GM21576 (cell line): Measurements from ENCODE around the gene DPP9.
A peak's percentile ranks its signal among the peaks of the same experiment; 100 is the strongest.
"Not testable (repeated sequence)": the region's sequence is repeated elsewhere in the genome, so short reads cannot be mapped to it uniquely, and the experiment has no call there.

ENCODE experiments used
- ATAC-seq: cut with Tn5 transposase; IDR thresholded peaks from one replicate; pipeline ENCODE4 v1.9.1; 2021; ENCODE audit warnings: mild to moderate bottlenecking, moderate library complexity; ENCODE audit not compliant: unreplicated experiment

DPP9 gene

DNA sequence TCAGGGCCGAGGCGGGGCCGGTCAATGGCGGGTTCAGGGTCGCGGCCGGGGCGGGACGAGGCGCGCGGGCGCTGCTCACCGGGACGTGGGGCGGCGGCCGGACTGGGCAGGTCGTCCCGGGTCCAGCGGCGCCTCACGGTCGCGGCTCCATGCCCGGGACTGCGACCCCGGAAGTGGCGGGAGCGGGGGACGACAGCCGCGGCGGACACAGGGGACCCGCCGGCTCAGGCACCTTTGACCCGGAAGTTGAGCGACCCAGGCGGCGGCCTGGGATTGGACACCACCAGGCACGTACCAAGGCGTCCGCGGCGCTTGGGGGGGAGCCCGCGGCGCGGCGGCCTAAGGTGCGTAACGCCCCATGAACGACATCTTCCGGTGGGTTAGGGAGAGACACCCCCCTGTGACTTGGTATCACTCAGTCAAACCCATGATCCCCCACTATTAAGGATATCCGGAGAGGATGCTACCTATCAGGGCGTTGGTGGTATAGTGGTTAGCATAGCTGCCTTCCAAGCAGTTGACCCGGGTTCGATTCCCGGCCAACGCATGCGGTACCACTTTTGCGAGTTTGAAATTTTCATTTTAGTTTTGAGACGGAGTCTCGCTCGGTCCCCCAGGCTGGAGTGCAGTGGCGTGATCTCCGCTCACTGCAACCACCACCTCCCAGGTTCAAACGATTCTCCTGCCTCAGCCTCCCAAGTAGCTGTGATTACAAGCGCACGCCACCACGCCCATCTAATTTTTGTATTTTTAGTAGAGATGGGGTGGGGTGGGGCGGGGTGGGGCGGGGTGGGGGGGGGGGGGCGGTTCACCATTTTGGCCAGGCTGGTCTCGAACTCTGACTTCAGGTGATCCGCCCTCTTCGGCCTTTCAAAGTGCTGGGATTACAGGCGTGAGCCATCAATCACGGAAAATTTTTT, at the start of gene DPP9:
Gene DPP9, minus strand, starts transcription at position 248 of the 920 bp plus-strand sequence. CDS start 3,936 bp downstream, outside the sequence.
- ATAC-seq = peak; percentile 88

DNA sequence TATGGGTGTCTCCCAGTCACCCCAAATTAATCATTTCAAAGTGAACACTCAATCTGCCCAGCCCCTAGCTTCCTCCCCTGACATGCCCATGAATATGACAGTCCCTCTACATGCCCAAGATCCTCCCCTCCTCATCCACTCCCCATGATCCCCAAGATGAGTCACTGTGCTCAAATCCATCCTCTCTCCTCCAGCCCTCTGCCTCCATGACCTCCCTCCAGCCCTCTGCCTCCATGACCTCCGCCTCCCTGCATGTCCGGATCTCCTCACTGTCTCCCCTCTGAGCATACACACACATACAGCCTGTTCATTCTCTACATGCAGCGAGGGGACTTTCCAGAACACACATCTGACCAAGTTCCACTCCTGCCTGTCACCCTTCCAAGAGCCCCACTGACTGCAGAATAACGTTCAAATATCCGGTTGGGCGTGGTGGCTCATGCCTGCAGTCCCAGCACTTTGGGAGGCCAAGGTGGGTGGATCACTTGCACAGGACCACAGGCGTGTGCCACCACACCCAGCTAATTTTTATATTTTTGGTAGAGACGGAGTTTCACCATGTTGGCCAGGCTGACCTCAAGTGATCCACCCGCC, 49.5 kb upstream of the DPP9 start:
- no peak for ATAC-seq

DNA sequence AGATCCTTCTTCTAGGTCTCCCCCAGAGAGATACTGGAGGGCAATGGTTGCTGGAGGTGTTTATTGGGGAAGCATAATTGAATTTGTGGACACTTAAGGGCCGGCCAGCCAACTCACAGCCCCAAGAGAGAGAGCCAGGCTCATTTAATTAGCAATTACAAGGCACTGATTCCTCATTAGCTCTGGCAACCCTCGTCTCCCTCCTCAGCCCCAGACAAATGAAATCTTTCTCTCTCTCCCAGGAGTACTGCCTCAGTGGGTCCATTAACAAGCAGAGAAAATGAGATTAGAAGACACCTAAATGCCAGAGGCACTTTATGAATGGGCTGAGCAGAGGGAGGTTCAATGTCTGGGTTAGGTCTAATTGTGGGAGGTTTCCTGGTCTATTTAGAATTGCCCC, 48.9 kb upstream of the DPP9 start:
- no peak for ATAC-seq

DNA sequence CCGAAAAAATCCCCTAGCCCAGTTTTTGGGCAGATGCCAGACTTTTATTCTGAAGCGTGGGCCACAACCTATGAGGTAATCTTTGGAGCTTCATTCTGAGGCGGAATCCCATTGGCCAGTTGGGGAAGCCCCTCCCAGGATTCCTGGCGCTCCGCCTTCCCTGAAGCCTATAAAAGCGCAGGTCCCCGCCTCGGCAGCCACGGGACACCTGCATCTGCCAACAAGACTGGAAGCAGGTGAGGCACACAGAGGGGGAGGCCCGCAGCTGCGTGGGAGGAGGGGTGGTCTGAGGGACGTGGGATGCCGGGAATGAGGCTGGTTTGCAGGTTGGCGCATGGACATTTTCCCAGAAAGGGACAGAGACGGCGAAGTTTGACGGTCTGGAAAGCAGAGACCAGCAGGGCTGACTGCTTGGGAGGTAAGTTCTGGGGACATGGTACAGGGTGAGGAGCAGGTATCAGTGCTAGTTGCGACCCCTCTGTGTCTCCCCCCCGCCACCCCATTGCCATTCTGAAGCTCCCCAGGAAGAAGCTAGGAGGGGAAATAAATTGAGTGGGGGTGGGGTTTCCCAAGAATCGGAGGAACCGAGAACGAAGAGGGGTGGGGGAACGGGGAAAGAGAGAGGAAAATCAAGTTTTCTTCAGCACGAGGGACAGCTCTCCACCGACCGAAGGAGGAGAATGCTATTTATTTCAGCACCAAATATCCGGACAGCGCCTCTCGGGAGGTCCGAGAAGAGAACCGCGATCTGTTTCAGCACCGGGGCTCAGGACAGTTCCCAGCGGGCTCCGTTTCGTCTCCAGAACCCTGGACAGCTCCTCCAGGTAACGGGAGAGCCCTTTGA, 45.5 kb upstream of the DPP9 start:
- ATAC-seq = no peak

DNA sequence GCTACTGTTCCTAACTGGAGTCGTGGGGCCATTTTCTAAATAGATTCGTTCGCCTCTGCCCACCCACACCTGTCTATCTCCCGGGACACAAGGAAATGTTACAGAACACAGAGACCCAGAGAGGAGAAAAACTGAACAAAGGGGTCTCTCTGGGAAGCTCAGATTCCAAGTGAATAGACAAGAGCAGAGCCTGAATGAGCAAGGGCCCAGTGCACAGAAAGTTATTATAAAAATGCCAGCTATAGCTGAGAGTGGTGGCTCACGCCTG, 40.7 kb upstream of the DPP9 start:
- no peak for ATAC-seq

DNA sequence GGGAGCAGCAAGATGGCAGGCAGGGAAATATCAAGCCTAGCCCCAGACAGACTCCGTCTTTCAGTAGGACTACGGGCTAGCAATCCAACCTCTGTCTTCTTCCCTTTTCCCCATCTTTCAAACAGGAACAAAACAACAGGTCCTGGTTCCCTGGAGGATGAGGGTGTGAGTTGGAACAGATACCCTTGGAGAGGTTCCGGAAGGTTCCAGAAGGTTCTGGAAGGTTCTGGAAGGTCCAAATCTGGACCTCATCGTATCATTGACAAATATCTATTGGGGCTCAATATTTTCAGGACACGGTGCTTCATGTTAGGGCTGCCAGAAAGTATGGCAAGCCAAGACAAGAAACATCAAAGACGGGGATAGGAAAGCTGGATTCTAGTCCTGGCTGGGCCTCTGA, 39.4 kb upstream of the DPP9 start:
- ATAC-seq = no peak

DNA sequence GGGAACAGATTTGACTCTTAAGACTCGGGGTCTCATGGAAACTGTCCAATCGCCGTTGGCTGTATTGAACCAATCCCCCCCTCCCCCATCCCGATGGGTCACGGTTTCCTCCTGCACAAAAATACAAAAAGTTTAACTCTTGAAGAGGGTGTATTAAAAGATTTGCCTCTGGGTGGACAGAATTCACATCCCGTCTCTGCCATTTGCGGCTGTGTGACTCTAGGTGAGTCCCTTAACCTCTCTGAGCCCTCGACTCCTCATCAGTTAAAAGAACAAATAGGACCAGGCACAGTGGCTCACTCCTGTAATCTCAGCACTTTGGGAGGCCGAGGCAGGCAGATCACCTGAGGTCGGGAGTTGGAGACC, 36.6 kb upstream of the DPP9 start:
- ATAC-seq = no peak

DNA sequence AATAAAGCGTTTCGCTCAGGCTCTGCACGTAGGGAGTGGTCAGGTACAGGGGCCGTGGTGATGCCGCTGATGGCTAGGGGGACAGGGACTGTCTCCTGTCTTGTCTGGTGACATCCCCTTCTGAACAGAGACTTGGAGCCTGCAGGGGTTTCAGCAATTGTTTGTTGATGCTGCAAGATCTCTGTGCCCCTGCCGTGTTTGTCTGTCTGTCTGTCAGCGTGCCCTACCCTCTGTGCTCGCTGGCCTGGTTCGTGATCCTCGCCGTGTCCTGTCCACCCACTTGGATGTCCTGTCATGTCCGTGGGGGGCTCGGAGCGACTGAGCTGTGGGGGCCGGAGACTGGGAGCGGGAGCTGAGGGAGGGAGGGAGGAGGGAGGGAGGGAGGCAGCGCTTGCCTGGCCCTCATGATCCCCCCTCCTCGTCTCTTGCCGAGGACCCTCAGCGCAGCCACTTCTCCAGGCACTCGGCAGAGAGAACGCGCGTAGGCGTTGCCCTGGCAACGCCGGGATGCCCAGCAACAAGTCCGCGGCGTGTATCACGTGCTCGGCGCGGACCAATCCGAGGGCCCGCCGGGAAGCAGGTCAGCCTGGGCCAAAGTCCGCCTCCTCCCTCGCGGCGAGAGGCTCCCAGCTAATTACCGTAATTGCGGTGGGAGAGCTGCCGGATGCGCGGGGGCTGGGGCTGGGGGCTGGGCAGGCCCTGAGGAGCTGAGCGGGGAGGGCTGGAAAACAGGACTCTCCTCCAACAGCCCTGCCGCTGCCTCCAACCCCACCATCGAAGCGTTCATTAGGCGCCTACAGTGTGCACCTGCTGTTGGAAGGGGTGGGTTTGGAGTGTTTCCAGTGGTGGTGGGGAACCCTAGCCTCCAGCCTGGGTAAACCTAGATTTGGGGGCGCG, 36.0 kb upstream of the DPP9 start:
- ATAC-seq = no peak

DNA sequence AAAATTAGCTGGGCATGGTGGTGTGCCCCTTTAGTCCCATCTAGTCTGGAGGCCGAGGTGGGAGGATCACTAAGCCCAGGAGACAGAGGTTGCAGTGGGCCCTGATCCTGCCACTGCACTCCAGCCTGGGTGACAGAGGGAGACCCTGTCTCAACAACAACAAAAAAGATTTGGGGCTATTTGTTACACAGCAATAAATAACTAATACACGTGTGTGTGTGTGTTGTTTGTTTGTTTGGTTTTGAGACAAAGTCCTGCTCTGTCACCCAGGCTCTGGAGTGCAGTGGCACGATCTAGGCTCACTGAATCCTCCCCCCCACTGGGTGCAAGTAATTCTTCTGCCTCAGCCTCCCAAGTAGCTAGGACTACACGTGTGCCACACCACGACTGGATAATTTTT, 35.0 kb upstream of the DPP9 start:
- no peak for ATAC-seq

DNA sequence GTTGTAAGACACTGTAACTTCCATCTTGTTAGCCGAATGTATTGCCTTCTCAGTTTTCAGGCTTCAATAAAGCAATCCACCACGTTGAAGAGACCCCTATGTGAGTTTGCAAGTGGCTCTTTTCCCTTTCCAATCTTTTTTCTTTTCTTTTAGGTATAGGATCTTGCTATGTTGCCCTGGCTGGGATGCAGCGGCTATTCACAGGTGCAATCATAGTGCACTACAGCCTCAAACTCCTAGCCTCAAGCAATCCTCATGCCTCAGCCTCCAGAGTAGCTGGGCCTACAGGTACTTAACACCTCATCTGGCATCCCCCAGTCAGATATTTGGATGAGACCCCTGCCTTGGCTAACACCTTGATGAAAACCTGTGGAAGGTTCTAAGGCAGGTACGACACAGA, 34.4 kb upstream of the DPP9 start:
- ATAC-seq = no peak

DNA sequence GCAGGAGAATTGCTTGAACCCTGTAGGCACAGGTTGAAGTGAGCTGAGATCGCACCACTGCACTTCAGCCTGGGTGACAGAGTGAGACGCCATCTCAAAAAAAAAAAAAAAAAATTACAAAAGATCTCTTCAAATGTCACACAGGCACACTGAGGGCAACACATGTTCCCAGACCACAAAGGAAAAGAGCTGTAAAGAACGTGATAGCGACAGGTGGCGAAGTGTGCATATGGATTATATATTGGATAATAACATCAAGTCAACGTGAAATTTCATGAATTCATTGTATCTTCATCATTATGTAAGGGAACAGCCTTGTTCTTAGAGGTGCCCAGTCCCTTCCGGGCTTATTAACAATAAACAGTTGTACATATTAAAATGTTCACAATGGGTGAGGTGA, 31.8 kb upstream of the DPP9 start:
- ATAC-seq = no peak

DNA sequence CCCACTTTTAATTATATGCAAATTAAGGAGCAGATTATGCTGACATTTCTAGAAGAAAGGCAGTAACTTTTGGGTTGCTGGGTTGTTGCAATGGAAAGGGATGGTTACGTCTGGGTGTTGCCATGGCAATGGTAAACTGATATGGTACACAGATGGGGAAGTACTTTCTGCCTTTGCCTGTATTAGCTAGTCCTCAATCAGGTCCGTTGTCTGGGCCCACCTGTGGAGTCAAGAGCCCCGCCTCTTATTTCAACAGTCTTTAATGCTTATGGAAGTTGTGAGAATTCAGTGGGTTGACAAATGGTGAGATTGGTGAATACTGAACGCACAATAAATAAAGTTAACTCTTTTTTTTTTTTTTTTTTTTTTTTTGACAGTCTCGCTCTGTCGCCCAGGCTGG, 30.6 kb upstream of the DPP9 start:
- no peak for ATAC-seq

DNA sequence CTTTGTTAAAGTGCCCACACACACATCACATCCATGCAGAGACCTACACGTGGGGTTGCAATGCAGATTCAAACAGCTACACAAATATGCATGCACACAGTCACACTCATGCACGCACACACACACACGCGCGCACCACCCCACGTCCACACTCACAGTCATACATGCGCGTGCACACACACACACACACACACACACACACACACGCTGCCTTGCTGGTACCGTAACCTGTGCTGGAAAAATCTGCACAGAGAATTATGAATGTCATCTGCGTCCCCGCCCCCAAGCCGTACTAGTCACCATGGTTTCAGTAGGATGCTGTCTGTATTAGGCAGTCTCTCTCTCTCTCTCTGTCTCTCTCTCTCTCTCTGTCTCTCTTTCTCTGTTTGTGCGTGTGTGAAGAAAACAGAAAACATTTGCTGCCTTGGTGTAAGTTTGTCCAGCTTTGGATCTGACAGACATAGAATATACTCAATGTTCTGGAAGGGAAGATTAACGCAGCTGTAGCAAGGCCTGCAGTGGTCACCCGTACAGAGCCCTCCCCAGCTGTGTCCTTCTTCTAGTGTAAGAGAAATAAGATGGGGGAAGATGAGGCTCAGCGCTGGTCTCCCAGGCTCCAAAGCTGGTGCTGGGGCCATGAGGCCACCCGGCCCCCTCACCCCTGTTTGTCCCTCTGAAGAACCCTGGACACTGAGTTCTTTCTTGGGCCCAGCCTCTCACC, 26.4 kb upstream of the DPP9 start:
- no peak for ATAC-seq

DNA sequence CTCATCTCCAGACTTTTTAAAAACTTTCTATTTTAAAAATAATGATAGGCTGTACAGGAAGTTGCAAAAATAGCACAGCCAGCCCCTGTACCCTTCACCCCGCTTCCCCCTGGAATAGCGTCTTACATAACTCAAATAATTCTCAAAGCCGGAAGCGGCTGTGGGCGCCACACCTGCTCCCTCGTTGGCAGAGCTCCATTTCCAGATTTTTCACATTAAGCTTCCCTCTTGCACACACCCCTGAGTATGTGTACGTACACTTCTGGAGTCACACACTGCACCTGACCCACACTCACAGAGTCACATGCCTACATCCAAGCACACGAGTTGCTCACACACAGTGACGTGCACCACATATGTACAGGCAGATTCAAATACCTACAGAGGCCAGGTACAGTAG, 24.9 kb upstream of the DPP9 start:
- ATAC-seq = no peak

DNA sequence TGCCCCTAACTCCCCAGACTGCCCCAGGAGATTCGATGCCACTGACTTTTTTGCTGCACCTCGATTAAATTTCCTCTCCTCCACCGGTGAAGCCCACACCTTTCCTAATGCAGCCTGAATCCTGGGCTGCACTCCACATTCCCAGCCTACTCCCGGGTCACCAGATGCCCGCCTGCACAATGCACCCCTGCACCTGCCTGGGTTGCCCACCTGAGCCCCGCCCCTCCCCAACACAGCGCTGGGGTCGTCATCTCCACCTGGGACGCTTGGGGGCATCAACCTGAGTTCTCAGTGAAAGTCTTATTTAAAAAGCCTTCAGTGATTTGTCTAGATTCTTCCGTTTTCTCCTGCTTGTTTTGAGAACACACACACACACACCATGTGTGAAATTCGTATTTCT, 24.5 kb upstream of the DPP9 start:
- ATAC-seq = no peak

DNA sequence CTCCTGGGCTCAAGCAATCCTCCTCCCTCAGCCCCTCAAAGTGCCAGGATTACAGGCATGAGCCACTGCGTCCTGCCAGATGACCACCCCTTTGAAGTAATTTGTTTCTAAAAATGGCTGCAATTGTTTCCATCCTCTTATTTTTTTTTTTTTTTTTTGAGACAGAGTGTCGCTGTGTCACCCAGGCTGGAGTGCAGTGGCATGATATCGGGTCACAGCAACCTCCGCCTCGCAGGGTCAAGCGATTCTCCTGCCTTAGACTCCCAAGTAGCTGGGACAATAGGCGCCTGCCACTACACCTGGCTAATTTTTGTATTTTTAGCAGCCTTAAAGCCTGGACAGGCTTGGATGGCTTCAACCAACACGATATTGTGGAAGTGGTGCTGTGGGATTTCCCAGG, 22.3 kb upstream of the DPP9 start:
- ATAC-seq = no peak

DNA sequence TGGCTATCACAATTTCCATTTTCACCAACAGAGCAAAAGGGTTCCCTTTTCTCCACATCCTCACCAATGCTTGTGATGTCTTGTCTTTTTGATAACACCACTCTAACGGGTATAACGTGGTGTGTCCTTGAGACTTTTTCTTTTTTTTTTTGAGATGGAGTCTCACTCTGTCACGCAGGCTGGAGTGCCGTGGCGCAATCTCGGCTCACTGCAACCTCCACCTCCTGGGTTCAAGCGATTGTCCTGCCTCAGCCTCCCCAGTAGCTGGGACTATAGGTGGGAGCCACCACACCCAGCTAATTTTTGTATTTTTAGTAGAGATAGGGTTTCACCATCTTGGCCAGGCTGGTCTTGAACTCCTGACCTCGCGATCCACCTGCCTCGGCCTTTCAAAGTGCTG, 21.5 kb upstream of the DPP9 start:
- not testable (repeated sequence) for ATAC-seq

DNA sequence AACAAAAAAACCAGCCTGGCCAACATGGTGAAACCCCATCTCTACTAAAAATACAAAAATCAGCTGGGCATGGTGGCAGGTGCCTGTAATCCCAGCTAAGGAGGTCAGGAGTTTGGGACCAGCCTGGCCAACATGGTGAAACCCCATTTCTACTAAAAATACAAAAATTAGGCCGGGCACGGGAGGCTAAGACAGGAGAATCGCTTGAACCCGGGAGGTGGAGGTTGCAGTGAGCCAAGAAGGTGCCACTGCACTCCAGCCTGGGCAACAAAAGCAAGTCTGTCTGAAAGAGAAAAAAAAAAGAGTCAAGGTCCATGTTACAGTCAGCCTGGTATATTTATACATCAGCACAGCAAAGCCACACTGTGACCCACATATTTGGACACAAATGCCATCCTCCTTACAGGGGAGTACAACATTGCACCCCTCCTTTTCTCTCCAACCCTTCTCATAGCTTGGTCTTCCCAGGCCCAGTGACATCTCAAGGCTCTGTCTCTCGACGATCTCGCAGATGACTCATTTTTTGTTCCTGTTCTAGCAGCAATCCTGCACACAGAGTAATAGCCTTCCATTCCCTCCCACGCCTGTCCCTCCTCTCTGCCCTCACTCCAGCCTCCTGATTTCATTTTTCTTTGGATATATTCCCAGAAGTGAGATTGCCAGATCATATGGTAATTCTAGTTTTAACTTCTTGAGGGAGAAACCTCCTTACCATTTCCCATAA, 21.0 kb upstream of the DPP9 start:
- no peak for ATAC-seq
